Measurements from ENCODE around the gene RGN.
"Not testable (repeated sequence)": the region's sequence is repeated elsewhere in the genome, so short reads cannot be mapped to it uniquely, and the experiment has no call there.

RGN gene

GRCh38 chrX:47101206-47101605 is 23.0 kb downstream of the RGN start:
- no peaks in the 10 kb centered on the region for H3K36me3 ChIP-seq (ENCODE audit: insufficient read depth)
- no peak overlapping the region for H3K4me2 ChIP-seq
- H3K9ac ChIP-seq = no peak overlapping the region
- H3K27me3 ChIP-seq (ENCODE audit: insufficient read depth, low read depth) = no peaks in the 10 kb centered on the region
- H3K27ac ChIP-seq = no peak overlapping the region
- no peak for TF ChIP-seq CTCF (conservative IDR thresholded peaks at IDR 0.05; ENCODE audit: low read depth, low read length)
- H3K4me3 ChIP-seq (IDR thresholded peaks at IDR 0.05; ENCODE audit: insufficient read depth, low read depth, low read length) = no peak overlapping the region
- no peaks in the 10 kb centered on the region for H3K79me2 ChIP-seq (ENCODE audit: insufficient read depth, low read depth)
- no peak overlapping the region for H2AFZ ChIP-seq (ENCODE audit: low read depth)
- no peaks in the 10 kb centered on the region for H4K20me1 ChIP-seq (ENCODE audit: insufficient read depth)
- no peaks in the 10 kb centered on the region for H3K4me1 ChIP-seq (ENCODE audit: low read depth, poor library complexity, severe bottlenecking)

GRCh38 chrX:47110936-47111615 is 32.8 kb downstream of the RGN start:
- not testable (repeated sequence) for H4K20me1 ChIP-seq (ENCODE audit: insufficient read depth); H3K79me2 ChIP-seq (ENCODE audit: insufficient read depth, low read depth); H3K4me1 ChIP-seq (ENCODE audit: low read depth, poor library complexity, severe bottlenecking); H3K27me3 ChIP-seq (ENCODE audit: insufficient read depth, low read depth); H3K36me3 ChIP-seq (ENCODE audit: insufficient read depth); H3K4me2 ChIP-seq; H3K9ac ChIP-seq; H3K4me3 ChIP-seq (IDR thresholded peaks at IDR 0.05; ENCODE audit: insufficient read depth, low read depth, low read length); H3K27ac ChIP-seq; H2AFZ ChIP-seq (ENCODE audit: low read depth)

GRCh38 chrX:47112316-47112954 is 34.2 kb downstream of the RGN start:
- H3K9ac ChIP-seq = no peak overlapping the region
- TF ChIP-seq CTCF (conservative IDR thresholded peaks at IDR 0.05; ENCODE audit: low read depth, low read length) = no peak
- H3K4me1 ChIP-seq (ENCODE audit: low read depth, poor library complexity, severe bottlenecking) = no peaks in the 10 kb centered on the region
- no peak overlapping the region for H3K4me3 ChIP-seq (IDR thresholded peaks at IDR 0.05; ENCODE audit: insufficient read depth, low read depth, low read length)
- H3K4me2 ChIP-seq = no peak overlapping the region
- H3K36me3 ChIP-seq (ENCODE audit: insufficient read depth) = no peaks in the 10 kb centered on the region
- no peak overlapping the region for H3K27ac ChIP-seq
- no peak overlapping the region for H2AFZ ChIP-seq (ENCODE audit: low read depth)
- no peaks in the 10 kb centered on the region for H3K79me2 ChIP-seq (ENCODE audit: insufficient read depth, low read depth)
- no peaks in the 10 kb centered on the region for H3K27me3 ChIP-seq (ENCODE audit: insufficient read depth, low read depth)
- H4K20me1 ChIP-seq (ENCODE audit: insufficient read depth) = no peaks in the 10 kb centered on the region

- H3K79me2 ChIP-seq (ENCODE audit: insufficient read depth, low read depth); H3K4me3 ChIP-seq (IDR thresholded peaks at IDR 0.05; ENCODE audit: insufficient read depth, low read depth, low read length); H3K9ac ChIP-seq; H3K4me2 ChIP-seq; H3K4me1 ChIP-seq (ENCODE audit: low read depth, poor library complexity, severe bottlenecking); H3K27ac ChIP-seq; H3K36me3 ChIP-seq (ENCODE audit: insufficient read depth); H4K20me1 ChIP-seq (ENCODE audit: insufficient read depth); H3K27me3 ChIP-seq (ENCODE audit: insufficient read depth, low read depth); H2AFZ ChIP-seq (ENCODE audit: low read depth): not testable (repeated sequence)
Measured at GRCh38 chrX:47116551-47117110, 38.4 kb downstream of the RGN start.

- not testable (repeated sequence) for H3K4me2 ChIP-seq; H3K27ac ChIP-seq; H3K4me1 ChIP-seq (ENCODE audit: low read depth, poor library complexity, severe bottlenecking); H2AFZ ChIP-seq (ENCODE audit: low read depth); H3K9ac ChIP-seq; H3K79me2 ChIP-seq (ENCODE audit: insufficient read depth, low read depth); H3K4me3 ChIP-seq (IDR thresholded peaks at IDR 0.05; ENCODE audit: insufficient read depth, low read depth, low read length); H4K20me1 ChIP-seq (ENCODE audit: insufficient read depth); H3K36me3 ChIP-seq (ENCODE audit: insufficient read depth); H3K27me3 ChIP-seq (ENCODE audit: insufficient read depth, low read depth)
Measured at GRCh38 chrX:47124466-47124865, 46.2 kb downstream of the RGN start.

Measured in KMS-11 (cell line).